B cell (primary cell): Measurements from ENCODE around the gene CDHR3. TPM values are rescaled to one million over a fixed set of nuclear protein-coding genes. Genes with fewer than 3 reads are reported as not detected.

Experiments used
- ATAC-seq: fragments of 200-7000 bp; cut with Tn5 transposase; one replicate; pipeline ENCODE4 v1.10.0; 2021; ENCODE audit warnings: low read depth, mild to moderate bottlenecking, moderate number of reproducible peaks, moderate library complexity
- CTCF ChIA-PET: fragments of 350-600 bp; sonication (Branson Sonifier 250); formaldehyde crosslinking; loops from one replicate; lab custom pipeline; 2021; ENCODE audit warnings: antibody characterized with exemption, inconsistent platforms; lab: Charles Lee
- POLR2A ChIA-PET: fragments of 350-600 bp; sonication (Branson Sonifier 250); formaldehyde crosslinking; loops from one replicate; lab custom pipeline; 2021; ENCODE audit warnings: antibody characterized with exemption; lab: Charles Lee
- DNase-seq: peaks from one replicate; pipeline ENCODE4 v3.0.0; 2013
- H2AFZ ChIP-seq: 2 replicates; pipeline ENCODE4 v1.6.1; 2012; ENCODE audit warnings: mild to moderate bottlenecking, low read depth, low read length; ENCODE audit not compliant: insufficient read depth, poor library complexity, severe bottlenecking
- H3K27ac ChIP-seq, 2 donors: 1 replicate in 1 of 2; 2 replicates in 1 of 2; pipeline ENCODE4 v1.5.1; 2012 to 2013; ENCODE audit warnings: low read length in 2 of 2, mild to moderate bottlenecking in 2 of 2, moderate library complexity in 1 of 2
- H3K27me3 ChIP-seq, 4 experiments: fragments of 200-600 bp in 1 of 4; sonication (generic) in 1 of 4; replicated peaks in 1 of 4; 1 replicate in 2 of 4; 2 replicates in 2 of 4; pipeline versions ENCODE4 v1.6.1 to v1.7.0; 2013 to 2016; ENCODE audit warnings: low read length in 3 of 4, mild to moderate bottlenecking in 2 of 4, mixed read lengths in 1 of 4, moderate library complexity in 1 of 4; ENCODE audit not compliant: insufficient read depth in 4 of 4, control insufficient read depth in 3 of 4; ENCODE audit errors: control extremely low read depth in 1 of 4
- H3K36me3 ChIP-seq, 2 experiments: replicated peaks in 1 of 2; 1 replicate in 1 of 2; 2 replicates in 1 of 2; pipeline versions ENCODE4 v1.6.1 to v1.7.1; 2013; ENCODE audit warnings: low read length in 1 of 2; ENCODE audit not compliant: insufficient read depth in 2 of 2, control insufficient read depth in 1 of 2; ENCODE audit errors: control extremely low read depth in 1 of 2, extremely low read depth in 1 of 2
- H3K4me1 ChIP-seq, 2 donors: fragments of 200-600 bp in 1 of 2; sonication (generic) in 1 of 2; 1 replicate in 1 of 2; 2 replicates in 1 of 2; pipeline versions ENCODE4 v1.5.1 to v1.6.1; 2013 to 2017; ENCODE audit warnings: low read length in 2 of 2; ENCODE audit not compliant: control insufficient read depth in 2 of 2, insufficient read depth in 2 of 2
- H3K4me2 ChIP-seq: replicated peaks from 2 replicates; pipeline ENCODE3; 2012; ENCODE audit warnings: mild to moderate bottlenecking, low read depth, low read length; ENCODE audit not compliant: poor library complexity, severe bottlenecking
- H3K4me3 ChIP-seq, 5 experiments: fragments of 200-600 bp in 1 of 5; sonication (generic) in 1 of 5; 1 replicate in 3 of 5; 2 replicates in 2 of 5; pipeline versions ENCODE4 v1.5.1 to v1.7.0; 2011 to 2016; ENCODE audit warnings: low read length in 4 of 5, mild to moderate bottlenecking in 4 of 5, low read depth in 2 of 5, control low read depth in 1 of 5, moderate library complexity in 1 of 5; ENCODE audit not compliant: insufficient read depth in 1 of 5; ENCODE audit errors: control extremely low read depth in 1 of 5, extremely low read depth in 1 of 5
- H3K79me2 ChIP-seq: fragments of 200-600 bp; sonication (generic); one replicate; pipeline ENCODE4 v1.6.0; 2016; ENCODE audit warnings: low read length; ENCODE audit not compliant: control insufficient read depth, insufficient read depth
- H3K9ac ChIP-seq: fragments of 200-600 bp; sonication (generic); 2 replicates; pipeline ENCODE4 v1.6.1; 2017; ENCODE audit warnings: mild to moderate bottlenecking, low read length, moderate library complexity
- H3K9me3 ChIP-seq, 3 donors: one replicate each; pipeline versions ENCODE4 v1.6.1 to v1.7.1; 2013; ENCODE audit warnings: low read length in 2 of 3; ENCODE audit not compliant: control insufficient read depth in 2 of 3, insufficient read depth in 1 of 3; ENCODE audit errors: control extremely low read depth in 1 of 3
- H4K20me1 ChIP-seq: 2 replicates; pipeline ENCODE4 v1.6.0; 2012; ENCODE audit warnings: mild to moderate bottlenecking, low read length; ENCODE audit not compliant: insufficient read depth, control insufficient read depth, poor library complexity, severe bottlenecking
- H3K27ac Mint-ChIP-seq: one replicate; pipeline ENCODE4 v1.8.0; 2021; ENCODE audit warnings: mixed read lengths
- H3K27me3 Mint-ChIP-seq: one replicate; pipeline ENCODE4 v1.8.0; 2021; ENCODE audit warnings: mixed read lengths
- H3K4me1 Mint-ChIP-seq: one replicate; pipeline ENCODE4 v1.8.0; 2021; ENCODE audit warnings: mixed read lengths
- H3K4me3 Mint-ChIP-seq: one replicate; pipeline ENCODE4 v1.8.0; 2021; ENCODE audit warnings: mixed read lengths
- H3K9me3 Mint-ChIP-seq: one replicate; pipeline ENCODE4 v1.8.0; 2022; ENCODE audit warnings: mixed read lengths; ENCODE audit not compliant: insufficient read depth
- CTCF ChIP-seq: fragments of 200-600 bp; IDR thresholded peaks from one replicate; pipeline ENCODE4 v1.8.0; 2022; ENCODE audit warnings: antibody characterized with exemption, mild to moderate bottlenecking
- EZH2 ChIP-seq: IDR thresholded peaks from 2 replicates; pipeline ENCODE4 v1.6.1; 2012; ENCODE audit warnings: borderline replicate concordance, low read depth, mild to moderate bottlenecking, moderate library complexity, low read length; ENCODE audit not compliant: insufficient read depth, poor library complexity, severe bottlenecking
- WGBS: methylation state at CpG from one replicate; pipeline ENCODE4 v1.1.5; 2013; ENCODE audit warnings: missing lambda C conversion rate; ENCODE audit not compliant: insufficient coverage; 5-methylcytosine and 5-hydroxymethylcytosine counted together
- intact Hi-C: fragments of 100-400 bp; cut with micrococcal nuclease; formaldehyde crosslinking; loops from one replicate; pipeline ENCODE4 v1.10.0; 2022
- polyA plus RNA-seq: library from polyadenylated mRNA; depleted of rRNA; stranded (reverse); fragments of >200 nt; gene quantifications from 2 replicates; pipeline ENCODE4 v1.2.3, GENCODE V29; 2012
- total RNA-seq, 2 donors: library from RNA; stranded (reverse); fragments of 120-200 nt in 1 of 2; gene quantifications; 1 replicate in 1 of 2; 2 replicates in 1 of 2; pipeline versions ENCODE4 v1.2.3 to v1.2.4, GENCODE V29; 2013 to 2022

The CDHR3 gene
- total and polyA plus RNA-seq, 2 donors (not counting 1 experiment from before 2014, with no cell fraction given) = 0.34 to 2.6 TPM

- TF ChIP-seq CTCF (no peak), EZH2 (no peak)
- no peaks in the 10 kb centered on the region for H3K36me3 ChIP-seq
- ChIA-PET CTCF (interaction anchor here (1.2 to 13.9 kb wide), 6 partner anchors 11 to 390 kb away, joined by 3 to 216 read pairs (median 60); no protein-coding TSS in a partner anchor), POLR2A (no interaction called here)
- Mint-ChIP-seq H3K27me3 (no peaks in the 10 kb centered on the region), H3K9me3 (no peaks in the 10 kb centered on the region), H3K4me3 (no peak overlapping the region), H3K4me1 (peaks cover 26% of the 10 kb centered on the region), H3K27ac (no peak overlapping the region)
- WGBS = no CpG with 5 or more reads among the region's 2 CpGs
- DNase-seq (no peak), ATAC-seq (no peak)
- no peak overlapping the region for H3K4me3 ChIP-seq
- H3K4me1 ChIP-seq = peaks cover 26 to 36% of the 10 kb centered on the region in 2 donors
- no peak overlapping the region for H3K27ac ChIP-seq
- no peak overlapping the region for H3K4me2 ChIP-seq
- H2AFZ ChIP-seq = no peak overlapping the region
- no peak overlapping the region for H3K9ac ChIP-seq
- H3K9me3 ChIP-seq = no peaks in the 10 kb centered on the region
- H3K79me2 ChIP-seq = no peaks in the 10 kb centered on the region
- H4K20me1 ChIP-seq = no peaks in the 10 kb centered on the region
- intact Hi-C loops = loop anchor here (10.0 kb wide), 1 partner anchor 360 kb away; no protein-coding TSS in a partner anchor
- H3K27me3 ChIP-seq = peaks cover 0 to 9% (median 2%) of the 10 kb centered on the region in 4 experiments
Measured at GRCh38 chr7:106045139-106045538, 82.1 kb downstream of the CDHR3 start.

- Histone ChIP-seq H3K4me1 (peaks cover 26 to 40% of the 10 kb centered on the region in 2 donors), H3K36me3 (no peaks in the 10 kb centered on the region), H3K79me2 (no peaks in the 10 kb centered on the region), H3K4me2 (no peak overlapping the region), H3K9me3 (no peaks in the 10 kb centered on the region), H4K20me1 (no peaks in the 10 kb centered on the region), H3K9ac (no peak overlapping the region), H3K4me3 (no peak overlapping the region), H2AFZ (no peak overlapping the region), H3K27me3 (peaks cover 0 to 9% (median 2%) of the 10 kb centered on the region in 4 experiments), H3K27ac (no peak overlapping the region)
- Mint-ChIP-seq H3K27ac (no peak overlapping the region), H3K27me3 (no peaks in the 10 kb centered on the region), H3K4me1 (peaks cover 30% of the 10 kb centered on the region), H3K4me3 (no peak overlapping the region), H3K9me3 (no peaks in the 10 kb centered on the region)
- WGBS = 86% methylated on average over 1 of the region's 1 CpG
- POLR2A ChIA-PET = no interaction called here
- intact Hi-C loops = loop anchor here (10.0 kb wide), 1 partner anchor 361 kb away; no protein-coding TSS in a partner anchor
- DNase-seq (no peak), ATAC-seq (no peak)
- TF ChIP-seq CTCF (no peak), EZH2 (no peak)
- CTCF ChIA-PET = interaction anchor here (1.5 to 13.9 kb wide), 6 partner anchors 9 to 391 kb away, joined by 3 to 216 read pairs (median 54); no protein-coding TSS in a partner anchor
Measured at GRCh38 chr7:106045586-106045985, 82.5 kb downstream of the CDHR3 start.
